D341Med (cell line): ENCODE results near the gene LITAF.
"Not testable (repeated sequence)": the region's sequence is repeated elsewhere in the genome, so short reads cannot be mapped to it uniquely, and the experiment has no call there.

Experiments used
- DNase-seq: peaks from one replicate; pipeline ENCODE4 v3.0.0; 2012; ENCODE audit warnings: low spot score

The LITAF gene

GRCh38 chr16:11597235-11598095 lies 10.7 kb upstream of the LITAF start:
- no peak for DNase-seq

GRCh38 chr16:11596572-11597226 lies 10.0 kb upstream of the LITAF start:
- DNase-seq: no peak

GRCh38 chr16:11593581-11593980 lies 6.9 kb upstream of the LITAF start:
- DNase-seq: no peak

DNA sequence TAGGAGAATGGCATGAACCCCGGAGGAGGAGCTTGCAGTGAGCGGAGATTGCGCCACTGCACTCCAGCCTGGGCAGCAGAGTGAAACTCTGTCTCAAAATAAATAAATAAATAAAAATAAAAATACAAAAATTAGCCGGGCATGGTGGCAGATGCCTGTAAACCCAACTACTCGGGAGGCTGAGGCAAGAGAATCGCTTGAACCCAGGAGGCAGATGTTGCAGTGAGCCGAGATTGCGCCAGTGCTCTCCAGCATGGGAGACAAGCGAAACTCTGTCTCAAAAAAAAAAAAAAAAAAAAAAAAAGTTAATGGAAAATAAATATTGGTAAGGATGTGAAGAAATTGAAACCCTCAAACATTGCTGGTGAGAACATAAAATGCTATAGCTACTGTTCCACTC lies 6.4 kb upstream of the LITAF start:
- not testable (repeated sequence) for DNase-seq

DNA sequence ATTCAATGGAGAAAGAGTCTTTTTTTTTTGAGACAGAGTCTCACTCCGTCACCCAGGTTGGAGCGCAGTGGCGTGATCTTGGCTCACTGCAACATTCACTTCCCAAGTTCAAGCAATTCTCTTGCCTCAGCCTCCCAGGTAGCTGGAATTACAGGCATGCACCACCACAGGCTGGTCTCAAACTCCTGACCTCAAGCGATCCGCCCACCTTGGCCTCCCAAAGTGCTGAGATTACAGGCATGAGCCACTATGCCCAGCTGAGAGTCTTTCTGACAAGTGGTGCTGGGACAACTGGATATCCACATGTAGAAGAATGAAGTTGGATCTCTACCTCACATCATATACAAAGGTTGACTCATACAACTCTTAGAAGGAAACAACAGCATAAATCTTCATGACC lies 4.9 kb upstream of the LITAF start:
- DNase-seq: not testable (repeated sequence)

GRCh38 chr16:11589198-11589550 lies 2.5 kb upstream of the LITAF start:
- no peak for DNase-seq

GRCh38 chr16:11588321-11589197 lies 1.8 kb upstream of the LITAF start:
- no peak for DNase-seq

- DNase-seq: no peak
Observed at GRCh38 chr16:11587643-11588247, 1.0 kb upstream of the LITAF start.

DNA sequence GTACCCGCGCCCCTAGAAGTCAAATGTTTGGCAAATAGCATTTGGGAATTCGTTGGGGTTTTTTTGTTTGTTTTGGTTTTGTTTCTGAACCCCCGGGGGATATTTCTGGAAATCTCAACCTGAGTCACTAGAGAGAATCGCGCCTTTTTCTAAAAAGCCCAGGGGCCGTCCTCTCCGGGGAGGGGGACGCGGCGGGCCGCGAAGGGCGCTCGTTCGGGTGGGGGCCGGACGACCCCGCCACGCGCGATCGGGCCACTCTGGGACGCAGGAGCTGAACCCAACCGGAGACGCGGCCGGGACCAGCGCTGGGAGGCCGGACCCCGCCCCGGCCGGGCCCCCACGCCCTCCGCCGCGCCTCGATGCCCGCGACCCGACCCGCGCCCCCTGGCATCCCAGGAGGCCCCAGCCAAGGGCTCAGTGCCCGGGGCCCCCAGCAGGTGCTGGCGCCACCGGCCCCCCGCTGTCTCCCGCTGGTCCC lies 302 bp downstream of the LITAF start:
- no peak for DNase-seq

GRCh38 chr16:11585460-11586377 lies 1.0 kb downstream of the LITAF start:
- DNase-seq: no peak

- no peak for DNase-seq
Observed at GRCh38 chr16:11583889-11584565, 2.7 kb downstream of the LITAF start.

- no peak for DNase-seq
Observed at GRCh38 chr16:11583166-11583565, 3.6 kb downstream of the LITAF start.

DNA sequence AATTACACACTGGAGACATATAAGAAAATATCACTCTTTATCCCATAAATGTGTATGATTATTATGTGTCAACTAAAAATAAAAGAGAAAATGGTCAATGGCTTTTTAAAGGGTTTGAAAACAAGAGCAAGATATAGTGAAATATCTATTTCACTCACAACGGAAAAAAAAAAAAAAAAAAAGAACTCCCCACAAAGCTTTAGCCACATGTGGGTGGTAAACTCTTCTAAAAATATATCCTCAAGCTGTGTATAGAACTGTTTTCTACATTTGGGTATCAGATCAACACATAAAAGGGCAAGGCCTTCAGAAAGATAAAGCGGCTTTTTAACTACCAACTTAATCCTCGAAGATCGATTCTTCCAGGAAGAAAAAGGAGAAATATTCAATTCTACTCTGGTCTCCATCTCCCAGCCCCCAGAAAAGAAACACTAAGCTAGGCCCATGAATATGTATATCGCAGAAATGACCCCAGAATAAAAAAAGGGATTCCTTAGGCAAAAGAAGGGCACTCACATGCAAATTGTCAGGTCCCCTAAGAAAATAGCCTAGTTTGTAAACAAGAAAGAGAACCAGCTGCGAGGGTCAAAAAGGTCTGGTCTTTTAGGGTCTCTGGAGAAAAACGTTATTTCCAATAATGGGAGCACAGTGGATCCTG lies 4.4 kb downstream of the LITAF start:
- no peak for DNase-seq

GRCh38 chr16:11581678-11582077 lies 5.0 kb downstream of the LITAF start:
- no peak for DNase-seq

DNA sequence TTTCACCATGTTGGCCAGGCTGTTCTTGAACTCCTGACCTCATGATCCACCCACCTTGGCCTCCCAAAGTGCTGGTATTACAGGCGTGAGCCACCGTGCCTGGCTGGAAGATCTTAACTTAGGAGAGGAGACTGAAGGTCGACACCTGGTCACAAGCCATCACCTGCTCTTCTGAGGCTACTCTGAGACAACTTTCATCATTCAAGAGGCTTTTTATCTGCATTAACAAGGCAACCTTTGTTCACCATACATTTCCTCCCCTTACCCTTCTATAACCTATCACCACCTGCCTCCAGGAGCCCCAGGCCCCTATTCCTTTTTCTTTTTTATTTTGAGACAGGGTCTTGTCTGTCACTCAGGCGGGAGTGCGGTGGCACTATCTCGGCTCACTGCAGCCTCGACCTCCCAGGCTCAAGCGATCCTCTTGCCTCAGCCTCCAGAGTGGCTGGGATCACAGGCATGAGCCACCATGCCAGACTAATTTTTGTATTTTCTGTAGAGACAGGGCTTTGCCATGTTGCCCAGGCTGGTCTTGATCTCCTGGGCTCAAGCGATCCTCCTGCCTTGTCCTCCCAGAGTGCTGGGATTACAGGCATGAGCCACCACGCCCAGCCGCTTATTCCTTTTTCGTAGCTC lies 6.2 kb downstream of the LITAF start:
- DNase-seq: no peak

DNA sequence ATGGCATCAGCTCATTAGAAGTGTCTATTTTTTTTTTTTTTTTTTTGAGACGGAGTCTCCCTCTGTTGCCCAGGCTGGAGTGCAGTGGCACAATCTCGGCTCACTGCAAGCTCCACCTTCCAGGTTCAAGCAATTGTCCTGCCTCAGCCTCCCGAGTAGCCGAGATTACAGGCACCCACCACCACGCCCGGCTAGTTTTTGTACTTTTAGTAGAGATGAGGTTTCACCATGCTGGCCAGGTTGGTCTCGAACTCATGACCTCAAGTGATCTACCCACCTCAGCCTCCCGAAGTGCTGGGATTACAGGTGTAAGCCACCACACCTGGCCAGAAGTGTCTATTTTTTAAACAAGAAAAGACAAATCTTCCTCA lies 9.4 kb downstream of the LITAF start:
- DNase-seq: not testable (repeated sequence)

DNA sequence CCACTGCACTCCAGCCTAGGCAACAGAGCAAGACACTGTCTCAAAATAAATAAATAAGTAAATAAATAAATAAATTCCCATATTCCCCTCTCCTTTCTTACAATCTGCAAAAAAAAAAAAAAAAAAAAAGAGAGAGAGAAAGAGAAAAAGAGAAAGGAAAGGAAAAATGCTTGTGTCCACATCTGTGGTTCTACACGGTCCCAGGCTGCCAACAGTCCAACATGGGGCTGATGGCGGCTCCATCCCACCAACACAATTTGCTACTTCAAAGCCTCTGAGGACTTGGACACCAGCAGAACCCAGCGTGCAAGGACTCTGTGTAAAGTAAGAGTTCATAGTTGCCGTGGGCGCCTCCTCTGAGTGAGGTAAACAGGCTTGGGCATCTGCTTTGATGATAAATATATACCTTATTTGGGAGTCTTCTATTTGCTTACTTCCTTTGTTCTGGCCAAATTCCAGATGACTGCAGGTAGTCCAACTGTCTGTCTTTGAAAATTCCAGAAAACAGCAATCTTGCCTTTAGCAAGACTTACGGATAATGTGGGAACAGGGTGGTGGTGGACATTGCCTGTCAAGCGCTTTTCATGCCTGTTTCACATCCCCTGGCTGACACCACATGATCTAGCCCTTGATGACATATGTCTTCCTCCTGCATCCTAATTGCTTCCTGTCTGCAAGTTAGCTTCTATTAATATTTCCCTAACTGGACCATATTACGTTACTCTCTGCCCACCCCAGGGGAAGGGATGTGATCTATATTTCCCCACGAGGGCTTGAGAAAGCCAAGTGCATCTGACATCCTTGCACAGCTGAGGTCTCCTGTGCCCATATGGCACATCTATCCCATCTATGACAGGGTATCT lies 10.1 kb downstream of the LITAF start:
- DNase-seq: no peak

- DNase-seq: no peak
Observed at GRCh38 chr16:11575223-11575589, 11.5 kb downstream of the LITAF start.
